Muscle of back (tissue), 11 donors: ENCODE results near the gene ZNF736. TPM values are rescaled to one million over a fixed set of nuclear protein-coding genes. Genes with fewer than 3 reads are reported as not detected.

ENCODE experiments used
- DNase-seq, 3 donors: peaks; one replicate each; pipeline versions ENCODE4 v3.0.0 to v3.0.0-alpha.2; 2013
- polyA plus RNA-seq, 10 donors: library from polyadenylated mRNA; unstranded; fragments of 120-200 nt; gene quantifications; one replicate each; pipeline ENCODE4 v1.2.1, GENCODE V29; 2013; ENCODE audit not compliant: insufficient read length in 10 of 10

The ZNF736 gene
- polyA plus RNA-seq, 10 donors: 4.3 to 9.9 (median 7.4) TPM

DNA sequence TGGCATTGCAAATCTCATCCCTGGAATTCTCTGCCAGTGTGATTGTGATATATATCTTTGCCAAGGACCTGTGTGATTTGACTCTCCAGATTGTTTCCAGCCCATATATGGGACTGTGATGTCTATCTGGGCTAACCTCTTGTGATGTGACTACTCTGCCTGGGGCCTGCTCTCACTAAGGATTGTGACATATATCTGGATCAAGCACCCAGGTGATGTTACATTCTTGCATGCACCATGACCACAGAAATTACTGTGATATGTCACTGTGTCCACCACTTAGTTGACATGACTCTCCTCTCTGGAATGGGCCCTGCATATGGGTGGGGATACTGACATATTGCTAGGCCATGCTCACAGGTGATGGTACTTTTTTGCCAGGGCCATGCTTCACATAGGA lies 86.6 kb downstream of the ZNF736 start:
- DNase-seq: no peak

Other genes with a start within 250 kb of the ZNF736 start
- gene ZNF735, start 106.8 kb upstream of the ZNF736 start, polyA plus RNA-seq: not detected
- gene ZNF679, start 85.5 kb upstream of the ZNF736 start, polyA plus RNA-seq: not detected
- gene ZNF680, start 249.1 kb downstream of the ZNF736 start, polyA plus RNA-seq: 10 to 100 TPM in 6 of 10 donors, 1 to 10 TPM in 4; 6.7 to 14.3 (median 10.6) TPM